CD14-positive monocyte (primary cell): ENCODE measurements around the gene RBSN. TPM values are rescaled to one million over a fixed set of nuclear protein-coding genes. Genes with fewer than 3 reads are reported as not detected.

Experiments
- DNase-seq, 3 donors: peaks; one replicate each; pipeline ENCODE4 v3.0.0-alpha.2; 2011 to 2022
- H2AFZ ChIP-seq: 2 replicates; pipeline ENCODE4 v1.6.0; 2012; ENCODE audit warnings: mild to moderate bottlenecking, low read depth, low read length, inconsistent platforms; ENCODE audit not compliant: insufficient read depth, poor library complexity, severe bottlenecking
- H3K27ac ChIP-seq, 2 donors: 1 replicate in 1 of 2; 2 replicates in 1 of 2; pipeline ENCODE4 v1.5.1; 2012 to 2013; ENCODE audit warnings: low read length in 2 of 2, control low read depth in 1 of 2, inconsistent platforms in 1 of 2, low read depth in 1 of 2, mild to moderate bottlenecking in 1 of 2
- H3K27me3 ChIP-seq, 2 donors: one replicate each; pipeline versions ENCODE4 v1.6.0 to v1.6.1; 2011 to 2013; ENCODE audit warnings: low read length in 2 of 2; ENCODE audit not compliant: control insufficient read depth in 2 of 2, insufficient read depth in 2 of 2
- H3K36me3 ChIP-seq, 2 donors: replicated peaks in 1 of 2; 1 replicate in 1 of 2; 2 replicates in 1 of 2; pipeline versions ENCODE4 v1.5.1 to v1.6.1; 2012 to 2013; ENCODE audit warnings: low read length in 2 of 2, control low read depth in 1 of 2, inconsistent platforms in 1 of 2, mild to moderate bottlenecking in 1 of 2; ENCODE audit not compliant: insufficient read depth in 2 of 2, control insufficient read depth in 1 of 2
- H3K4me1 ChIP-seq, 2 donors: 1 replicate in 1 of 2; 2 replicates in 1 of 2; pipeline versions ENCODE4 v1.5.1 to v1.6.1; 2012 to 2013; ENCODE audit warnings: low read length in 2 of 2, control low read depth in 1 of 2, inconsistent platforms in 1 of 2, mild to moderate bottlenecking in 1 of 2, moderate library complexity in 1 of 2; ENCODE audit not compliant: insufficient read depth in 2 of 2, control insufficient read depth in 1 of 2
- H3K4me2 ChIP-seq: replicated peaks from 2 replicates; pipeline ENCODE3; 2012; ENCODE audit warnings: low read length, moderate library complexity, mild to moderate bottlenecking; ENCODE audit not compliant: poor library complexity, severe bottlenecking; ENCODE audit errors: extremely low read depth
- H3K4me3 ChIP-seq, 3 experiments: fragments of 200-600 bp in 1 of 3; sonication (generic) in 1 of 3; replicated peaks in 1 of 3; 1 replicate in 2 of 3; 2 replicates in 1 of 3; pipeline ENCODE4 v1.5.1; 2011 to 2013; ENCODE audit warnings: low read length in 3 of 3, mild to moderate bottlenecking in 3 of 3, control low read depth in 2 of 3, low read depth in 2 of 3, inconsistent platforms in 1 of 3, moderate library complexity in 1 of 3
- H3K79me2 ChIP-seq: 2 replicates; pipeline ENCODE4 v1.6.0; 2012; ENCODE audit warnings: mild to moderate bottlenecking, control low read depth, inconsistent platforms, low read length, moderate library complexity; ENCODE audit not compliant: insufficient read depth
- H3K9ac ChIP-seq: 2 replicates; pipeline ENCODE4 v1.6.0; 2017; ENCODE audit warnings: low read length, mild to moderate bottlenecking; ENCODE audit not compliant: insufficient read depth, poor library complexity, severe bottlenecking
- H3K9me3 ChIP-seq, 2 donors: replicated peaks in 1 of 2; 1 replicate in 1 of 2; 2 replicates in 1 of 2; pipeline versions ENCODE4 v1.5.1 to v1.6.1; 2012 to 2013; ENCODE audit warnings: low read length in 2 of 2, control low read depth in 1 of 2; ENCODE audit not compliant: control insufficient read depth in 1 of 2, insufficient read depth in 1 of 2
- H4K20me1 ChIP-seq: 2 replicates; pipeline ENCODE4 v1.6.0; 2012; ENCODE audit warnings: mild to moderate bottlenecking, low read length, control low read depth, moderate library complexity; ENCODE audit not compliant: insufficient read depth
- H3K27ac Mint-ChIP-seq, 7 donors: one replicate each; pipeline ENCODE4 v1.8.0; 2020; ENCODE audit warnings: mild to moderate bottlenecking in 7 of 7, mixed read lengths in 7 of 7, moderate library complexity in 6 of 7, inconsistent platforms in 2 of 7
- H3K27me3 Mint-ChIP-seq, 3 donors: one replicate each; pipeline ENCODE4 v1.8.0; 2021 to 2022; ENCODE audit warnings: low read depth in 3 of 3, mild to moderate bottlenecking in 3 of 3, mixed read lengths in 3 of 3, moderate library complexity in 3 of 3, inconsistent platforms in 1 of 3
- H3K36me3 Mint-ChIP-seq, 2 donors: one replicate each; pipeline ENCODE4 v1.8.0; 2020; ENCODE audit warnings: mixed read lengths in 2 of 2, inconsistent platforms in 1 of 2, mild to moderate bottlenecking in 1 of 2
- H3K4me1 Mint-ChIP-seq: one replicate; pipeline ENCODE4 v1.8.0; 2020; ENCODE audit warnings: mild to moderate bottlenecking, mixed read lengths
- H3K4me3 Mint-ChIP-seq, 2 donors: one replicate each; pipeline ENCODE4 v1.8.0; 2020; ENCODE audit warnings: mild to moderate bottlenecking in 2 of 2, mixed read lengths in 2 of 2, moderate library complexity in 1 of 2
- H3K9me3 Mint-ChIP-seq, 7 donors: one replicate each; pipeline ENCODE4 v1.8.0; 2020 to 2022; ENCODE audit warnings: mixed read lengths in 7 of 7, mild to moderate bottlenecking in 6 of 7, moderate library complexity in 6 of 7, inconsistent platforms in 2 of 7
- WGBS: methylation state at CpG from one replicate; pipeline ENCODE4 v1.1.5; 2013; ENCODE audit warnings: missing lambda C conversion rate; ENCODE audit not compliant: insufficient coverage; 5-methylcytosine and 5-hydroxymethylcytosine counted together
- intact Hi-C, 2 donors: fragments of 100-400 bp; cut with micrococcal nuclease; formaldehyde crosslinking; loops; one replicate each; pipeline versions ENCODE4 v1.15.0 to v1.15.1; 2023
- polyA plus RNA-seq, 3 donors: library from polyadenylated mRNA; depleted of rRNA in 1 of 3; unstranded in 2 of 3; stranded (reverse) in 1 of 3; fragments of 300-500 nt in 2 of 3; fragments of >200 nt in 1 of 3; fragmentation: Illumina TruSeq in 2 of 3; gene quantifications; 1 replicate in 2 of 3; 2 replicates in 1 of 3; pipeline ENCODE4 v1.2.3, GENCODE V29; 2012 to 2021
- TF ChIP-seq, protein P1 (sequence below): fragments of 200-600 bp; IDR thresholded peaks from one replicate; pipeline ENCODE4 v1.8.0; 2022; ENCODE audit warnings: antibody characterized with exemption, mild to moderate bottlenecking

Gene RBSN
- polyA plus RNA-seq, 3 donors: 6.7 to 10.1 (median 8.1) TPM

DNA sequence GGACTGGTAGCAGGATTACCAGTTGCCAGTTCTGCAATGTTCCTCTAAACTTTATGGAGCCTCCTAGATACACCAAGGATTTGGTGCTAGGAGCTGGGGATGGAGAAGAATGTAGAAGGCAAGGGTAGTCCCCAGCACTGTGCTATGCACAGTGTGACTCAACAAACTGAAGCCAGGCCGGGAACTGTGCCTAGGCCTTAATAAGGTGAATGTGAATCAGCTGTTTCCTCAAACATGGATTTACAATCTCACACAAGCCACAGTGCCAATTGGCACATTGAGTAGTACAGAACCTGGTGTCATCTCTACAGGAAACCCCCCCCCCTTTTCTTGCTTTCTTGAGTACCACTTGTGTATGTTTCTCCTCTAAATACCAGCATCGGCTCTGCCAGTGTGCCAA is 66.3 kb downstream of the RBSN start:
- peaks cover 87 to 98% of the 10 kb centered on the region in 2 donors for H3K36me3 Mint-ChIP-seq
- intact Hi-C loops: no loop called here
- no peaks in the 10 kb centered on the region for H3K9me3 Mint-ChIP-seq
- no peak overlapping the region for H3K4me3 Mint-ChIP-seq
- Histone ChIP-seq H4K20me1 (no peaks in the 10 kb centered on the region), H3K36me3 (peaks cover 91 to 100% of the 10 kb centered on the region in 2 donors), H3K4me1 (no peaks in the 10 kb centered on the region), H3K79me2 (no peaks in the 10 kb centered on the region), H3K4me3 (no peak overlapping the region), H3K27me3 (no peaks in the 10 kb centered on the region), H3K4me2 (no peak overlapping the region), H3K27ac (peak overlapping the region in 1 of 2 donors; percentile 3), H3K9ac (no peak overlapping the region), H2AFZ (no peak overlapping the region), H3K9me3 (no peaks in the 10 kb centered on the region)
- WGBS: no CpG with 5 or more reads among the region's 2 CpGs
- H3K4me1 Mint-ChIP-seq: no peaks in the 10 kb centered on the region
- TF ChIP-seq, protein P1, sequence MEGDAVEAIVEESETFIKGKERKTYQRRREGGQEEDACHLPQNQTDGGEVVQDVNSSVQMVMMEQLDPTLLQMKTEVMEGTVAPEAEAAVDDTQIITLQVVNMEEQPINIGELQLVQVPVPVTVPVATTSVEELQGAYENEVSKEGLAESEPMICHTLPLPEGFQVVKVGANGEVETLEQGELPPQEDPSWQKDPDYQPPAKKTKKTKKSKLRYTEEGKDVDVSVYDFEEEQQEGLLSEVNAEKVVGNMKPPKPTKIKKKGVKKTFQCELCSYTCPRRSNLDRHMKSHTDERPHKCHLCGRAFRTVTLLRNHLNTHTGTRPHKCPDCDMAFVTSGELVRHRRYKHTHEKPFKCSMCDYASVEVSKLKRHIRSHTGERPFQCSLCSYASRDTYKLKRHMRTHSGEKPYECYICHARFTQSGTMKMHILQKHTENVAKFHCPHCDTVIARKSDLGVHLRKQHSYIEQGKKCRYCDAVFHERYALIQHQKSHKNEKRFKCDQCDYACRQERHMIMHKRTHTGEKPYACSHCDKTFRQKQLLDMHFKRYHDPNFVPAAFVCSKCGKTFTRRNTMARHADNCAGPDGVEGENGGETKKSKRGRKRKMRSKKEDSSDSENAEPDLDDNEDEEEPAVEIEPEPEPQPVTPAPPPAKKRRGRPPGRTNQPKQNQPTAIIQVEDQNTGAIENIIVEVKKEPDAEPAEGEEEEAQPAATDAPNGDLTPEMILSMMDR: no peak
- no peaks in the 10 kb centered on the region for H3K27me3 Mint-ChIP-seq
- no peak for DNase-seq
- H3K27ac Mint-ChIP-seq: no peak overlapping the region

DNA sequence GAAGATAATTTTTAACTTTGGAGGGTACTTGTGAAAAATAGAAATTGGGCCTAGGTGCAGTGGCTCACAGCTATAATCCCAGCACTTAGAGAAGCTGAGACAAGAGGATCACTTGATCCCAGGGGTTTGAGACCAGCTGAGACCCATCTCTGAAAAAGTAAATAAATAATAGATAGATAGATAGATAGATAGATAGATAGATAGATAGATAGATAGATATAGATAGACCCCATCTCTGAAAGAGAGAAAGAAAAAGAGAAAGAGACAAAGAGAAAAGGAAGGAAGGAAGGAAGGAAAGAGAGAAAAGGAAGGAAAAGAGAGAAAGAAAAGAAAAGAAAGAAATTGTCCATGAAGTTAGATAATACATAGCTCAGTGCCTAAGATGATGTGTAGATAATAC is 69.3 kb downstream of the RBSN start:
- Histone ChIP-seq H4K20me1 (no peaks in the 10 kb centered on the region), H3K4me3 (no peak overlapping the region), H3K9ac (no peak overlapping the region), H3K36me3 (peaks cover 91 to 100% of the 10 kb centered on the region in 2 donors), H3K27me3 (no peaks in the 10 kb centered on the region), H2AFZ (no peak overlapping the region), H3K27ac (no peak overlapping the region), H3K4me1 (no peaks in the 10 kb centered on the region), H3K4me2 (no peak overlapping the region), H3K79me2 (no peaks in the 10 kb centered on the region), H3K9me3 (no peaks in the 10 kb centered on the region)
- peaks cover 90 to 99% of the 10 kb centered on the region in 2 donors for H3K36me3 Mint-ChIP-seq
- H3K4me3 Mint-ChIP-seq: no peak overlapping the region
- H3K27me3 Mint-ChIP-seq: no peaks in the 10 kb centered on the region
- no peaks in the 10 kb centered on the region for H3K9me3 Mint-ChIP-seq
- TF ChIP-seq, protein P1: no peak
- peak overlapping the region in 1 of 7 donors; percentile 24 for H3K27ac Mint-ChIP-seq
- DNase-seq: no peak
- intact Hi-C loops: no loop called here
- no peaks in the 10 kb centered on the region for H3K4me1 Mint-ChIP-seq
